ENCODE results near the gene FNDC3A.

The FNDC3A gene

GRCh38 chr13:49220036-49220855 lies 244.5 kb downstream of the FNDC3A start, which contains the start of gene MLNR:
MLNR (plus strand) TSS chr13:49220338; CDS start chr13:49220338, 0 bp downstream.
- peak; percentile 63 for DNase-seq (ENCODE audit: low spot score)

DNA sequence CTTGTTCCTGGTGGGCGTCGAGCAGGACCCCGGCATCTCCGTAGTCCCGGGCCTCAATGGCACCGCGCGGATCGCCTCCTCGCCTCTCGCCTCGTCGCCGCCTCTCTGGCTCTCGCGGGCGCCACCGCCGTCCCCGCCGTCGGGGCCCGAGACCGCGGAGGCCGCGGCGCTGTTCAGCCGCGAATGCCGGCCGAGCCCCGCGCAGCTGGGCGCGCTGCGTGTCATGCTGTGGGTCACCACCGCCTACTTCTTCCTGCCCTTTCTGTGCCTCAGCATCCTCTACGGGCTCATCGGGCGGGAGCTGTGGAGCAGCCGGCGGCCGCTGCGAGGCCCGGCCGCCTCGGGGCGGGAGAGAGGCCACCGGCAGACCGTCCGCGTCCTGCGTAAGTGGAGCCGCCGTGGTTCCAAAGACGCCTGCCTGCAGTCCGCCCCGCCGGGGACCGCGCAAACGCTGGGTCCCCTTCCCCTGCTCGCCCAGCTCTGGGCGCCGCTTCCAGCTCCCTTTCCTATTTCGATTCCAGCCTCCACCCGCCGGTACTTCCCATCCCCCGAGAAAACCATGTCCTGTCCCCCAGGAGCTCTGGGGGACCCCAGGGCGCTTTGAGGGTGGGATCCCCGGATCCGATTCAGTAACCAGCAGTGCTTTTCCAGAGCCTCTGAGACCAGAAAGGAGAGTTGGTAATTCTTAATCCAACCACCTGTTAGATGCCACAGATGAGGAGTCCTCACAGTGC lies 245.3 kb downstream of the FNDC3A start:
- peak; percentile 35 for DNase-seq (ENCODE audit: low spot score)

- no peak for DNase-seq (ENCODE audit: low spot score)
Observed at GRCh38 chr13:49221590-49221965, 245.9 kb downstream of the FNDC3A start.

GRCh38 chr13:49225223-49226042 lies 249.7 kb downstream of the FNDC3A start:
- no peak for DNase-seq (ENCODE audit: low spot score)

GRCh38 chr13:49226613-49227012 lies 250.9 kb downstream of the FNDC3A start:
- DNase-seq (ENCODE audit: low spot score): no peak

DNA sequence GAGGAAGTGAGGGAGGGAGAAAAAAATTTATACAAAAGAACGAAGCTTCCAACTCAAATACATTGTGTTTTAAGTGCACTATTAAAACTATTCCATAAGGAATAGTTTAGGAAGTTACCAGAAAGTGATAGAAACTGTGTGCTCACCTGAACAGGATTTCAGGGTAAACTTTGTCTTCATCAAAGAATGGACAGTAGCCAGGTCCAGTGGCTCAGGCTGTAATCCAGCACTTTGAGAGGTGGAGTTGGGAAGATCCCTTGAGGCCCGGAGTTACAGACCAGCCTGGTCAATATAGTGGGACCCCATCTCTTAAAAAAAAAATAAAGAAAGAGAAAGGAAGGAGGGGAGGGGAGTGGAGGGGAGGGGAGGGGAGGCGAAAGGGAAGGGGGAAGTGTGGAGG lies 259.0 kb downstream of the FNDC3A start:
- no peak for DNase-seq (ENCODE audit: low spot score)

GRCh38 chr13:49235856-49236431 lies 260.2 kb downstream of the FNDC3A start:
- DNase-seq (ENCODE audit: low spot score): no peak

DNA sequence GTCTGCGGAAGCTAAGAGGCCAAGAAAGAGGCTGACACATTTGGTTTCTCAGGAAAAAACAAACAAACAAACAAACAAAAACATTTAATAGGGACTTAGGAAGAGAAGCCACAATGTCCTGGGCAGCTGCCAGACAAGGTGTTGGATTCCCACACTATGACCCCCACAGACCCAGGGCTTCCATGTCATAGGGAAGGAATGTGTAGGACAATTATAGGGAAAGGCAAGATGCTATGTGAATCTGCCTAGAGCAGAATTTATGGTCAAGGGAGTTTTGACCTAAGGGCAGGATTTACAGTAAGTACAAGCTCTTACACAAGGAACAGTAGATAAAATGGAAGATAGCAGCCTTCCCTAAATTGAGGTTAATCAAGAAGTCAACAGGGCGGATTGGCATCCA lies 262.9 kb downstream of the FNDC3A start:
- DNase-seq (ENCODE audit: low spot score): no peak

- DNase-seq (ENCODE audit: low spot score): no peak
Observed at GRCh38 chr13:49240017-49240416, 264.3 kb downstream of the FNDC3A start.

GRCh38 chr13:49241296-49241695 lies 265.6 kb downstream of the FNDC3A start:
- DNase-seq (ENCODE audit: low spot score): no peak

DNA sequence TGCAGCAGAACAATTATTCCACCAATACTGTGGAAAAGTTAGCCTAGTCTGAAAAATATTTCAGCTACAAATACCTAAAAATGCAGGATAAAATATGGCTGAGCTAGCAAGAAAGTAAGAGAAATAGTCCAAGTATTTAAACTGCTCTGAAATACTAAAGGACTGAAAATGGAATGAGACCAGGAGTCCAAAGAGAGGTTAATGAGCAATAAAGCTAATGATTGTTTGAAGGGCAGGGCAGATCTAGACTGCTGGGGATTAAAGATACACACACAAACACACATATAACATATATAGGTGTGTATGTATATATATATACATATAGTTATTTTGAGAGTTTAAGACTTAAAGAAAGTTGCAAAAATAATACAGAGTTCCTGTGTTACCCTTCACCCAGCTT lies 269.4 kb downstream of the FNDC3A start:
- DNase-seq (ENCODE audit: low spot score): no peak

DNA sequence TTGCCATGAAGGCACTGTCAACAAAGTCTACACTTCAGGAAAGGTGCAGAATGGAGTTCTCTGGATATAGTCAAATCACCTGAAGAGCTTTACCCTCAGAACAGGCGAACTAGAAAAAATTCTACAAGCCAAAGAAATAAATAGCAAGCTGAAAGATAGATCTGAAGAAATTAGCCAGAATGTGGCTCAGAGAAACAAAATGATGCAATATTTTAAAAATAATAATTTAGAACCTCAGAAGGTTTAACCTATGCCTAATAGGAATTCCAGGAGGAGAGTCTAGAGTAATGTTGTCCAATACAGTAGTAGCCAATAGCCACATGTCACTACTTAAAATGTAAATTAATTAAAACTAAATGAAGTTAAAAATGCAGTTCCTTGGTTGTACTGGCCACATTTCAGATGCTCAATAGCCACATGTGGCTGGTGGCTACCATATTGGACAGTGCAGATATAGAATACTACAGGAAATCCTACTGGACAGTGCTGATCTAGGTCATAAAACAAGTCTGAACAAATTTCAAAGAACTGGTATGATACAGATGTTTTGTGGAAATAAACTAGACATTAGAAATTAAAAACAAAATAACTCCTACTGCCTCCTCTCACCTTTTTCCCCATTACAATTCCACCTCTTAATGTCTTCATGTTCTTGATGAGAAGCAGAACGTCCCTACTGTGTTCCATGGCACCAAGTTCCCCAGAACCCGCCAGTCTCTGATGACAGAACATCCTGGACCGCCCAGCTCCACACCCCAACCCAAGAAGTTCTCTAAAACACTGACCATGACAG lies 271.3 kb downstream of the FNDC3A start:
- no peak for DNase-seq (ENCODE audit: low spot score)

DNA sequence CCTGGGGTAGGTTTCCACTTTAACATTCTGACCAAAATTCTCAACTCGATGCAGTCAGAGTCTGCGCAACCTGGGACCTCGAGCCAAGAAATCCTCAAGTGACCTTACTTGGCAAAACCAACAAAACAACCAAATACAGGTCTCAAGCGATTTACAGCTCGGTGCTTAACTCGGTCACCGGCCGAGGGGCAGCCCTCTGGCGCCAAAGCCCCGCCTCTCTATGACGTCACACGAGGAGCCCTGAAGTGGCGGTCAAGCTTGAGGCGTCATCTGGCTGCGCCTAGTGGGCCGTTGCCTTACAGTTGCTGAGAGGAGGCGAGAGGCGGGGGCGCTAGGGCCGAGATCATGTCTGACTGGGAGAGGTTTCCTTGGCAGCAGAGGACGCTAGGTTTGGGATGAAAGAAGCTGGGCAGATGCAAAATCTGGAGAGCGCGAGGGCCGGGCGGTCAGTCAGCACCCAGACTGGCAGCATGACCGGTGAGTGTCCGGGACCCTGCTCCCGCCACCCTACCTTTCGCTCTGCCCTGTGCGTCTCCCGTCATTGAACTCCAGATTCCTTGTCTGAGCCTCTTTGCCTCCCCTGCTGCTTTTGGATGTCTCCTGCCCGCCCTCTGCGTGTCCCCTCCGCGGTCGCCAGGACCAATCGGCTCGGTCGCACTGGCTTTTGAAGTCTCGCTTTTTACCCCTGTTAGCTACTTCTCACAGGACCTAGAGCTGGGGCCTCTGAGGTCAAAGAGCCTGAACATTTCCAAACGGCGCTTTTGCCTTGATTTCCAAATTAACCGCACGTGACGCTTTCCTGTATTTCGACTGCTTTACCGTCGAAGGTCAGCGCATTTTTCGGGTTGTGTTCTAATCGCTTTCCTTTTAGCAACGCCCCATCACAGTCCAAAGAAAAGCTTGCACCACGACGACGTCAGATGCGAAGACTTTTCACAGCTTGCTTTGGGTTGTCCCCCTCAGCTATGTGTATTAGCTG lies 272.2 kb downstream of the FNDC3A start, which contains the start of gene CDADC1:
Gene CDADC1, plus strand, starts transcription at position 283 of the 979 bp plus-strand sequence. Its CDS starts 113 bp downstream, at position 396.
- DNase-seq (ENCODE audit: low spot score): peak; percentile 96

DNA sequence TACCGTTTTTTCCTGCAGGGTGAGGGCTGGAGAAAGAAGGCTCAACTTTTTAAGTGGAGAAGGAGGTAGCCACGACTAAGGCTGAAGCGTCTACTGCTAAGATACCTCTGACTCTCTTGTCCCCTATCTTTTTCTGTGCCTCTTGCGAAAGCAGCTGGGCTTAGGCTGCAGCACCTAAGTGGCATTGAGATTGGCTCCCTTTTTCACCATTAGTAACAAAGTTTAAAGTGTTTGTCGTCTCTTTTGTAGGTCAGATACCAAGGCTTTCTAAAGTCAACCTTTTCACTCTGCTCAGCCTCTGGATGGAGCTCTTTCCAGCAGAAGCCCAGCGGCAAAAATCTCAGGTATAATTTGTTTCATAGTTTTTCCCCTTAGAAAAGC lies 272.9 kb downstream of the FNDC3A start:
- DNase-seq (ENCODE audit: low spot score): no peak

GRCh38 chr13:49251326-49251725 lies 275.6 kb downstream of the FNDC3A start:
- DNase-seq (ENCODE audit: low spot score): no peak

GRCh38 chr13:49253310-49253709 lies 277.6 kb downstream of the FNDC3A start:
- DNase-seq (ENCODE audit: low spot score): no peak

DNA sequence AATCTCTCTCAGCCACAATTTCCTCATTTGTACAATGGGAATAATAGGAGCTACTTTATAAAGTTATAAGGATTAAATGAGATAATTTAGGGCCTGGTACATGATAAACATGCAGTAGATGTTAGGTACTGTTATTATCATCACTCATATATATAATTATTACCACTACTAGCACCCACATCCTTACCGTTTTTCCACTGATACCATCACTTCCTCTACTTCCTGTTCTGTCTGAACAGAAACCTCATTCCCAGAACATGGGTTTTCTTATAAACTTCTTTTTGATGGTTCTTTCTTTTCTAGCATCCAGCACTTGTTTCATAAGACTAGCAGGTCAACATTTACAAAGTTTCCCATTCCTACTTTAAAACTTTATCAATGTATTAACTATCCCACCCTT lies 278.3 kb downstream of the FNDC3A start:
- no peak for DNase-seq (ENCODE audit: low spot score)

GRCh38 chr13:49256841-49257240 lies 281.1 kb downstream of the FNDC3A start:
- DNase-seq (ENCODE audit: low spot score): no peak

DNA sequence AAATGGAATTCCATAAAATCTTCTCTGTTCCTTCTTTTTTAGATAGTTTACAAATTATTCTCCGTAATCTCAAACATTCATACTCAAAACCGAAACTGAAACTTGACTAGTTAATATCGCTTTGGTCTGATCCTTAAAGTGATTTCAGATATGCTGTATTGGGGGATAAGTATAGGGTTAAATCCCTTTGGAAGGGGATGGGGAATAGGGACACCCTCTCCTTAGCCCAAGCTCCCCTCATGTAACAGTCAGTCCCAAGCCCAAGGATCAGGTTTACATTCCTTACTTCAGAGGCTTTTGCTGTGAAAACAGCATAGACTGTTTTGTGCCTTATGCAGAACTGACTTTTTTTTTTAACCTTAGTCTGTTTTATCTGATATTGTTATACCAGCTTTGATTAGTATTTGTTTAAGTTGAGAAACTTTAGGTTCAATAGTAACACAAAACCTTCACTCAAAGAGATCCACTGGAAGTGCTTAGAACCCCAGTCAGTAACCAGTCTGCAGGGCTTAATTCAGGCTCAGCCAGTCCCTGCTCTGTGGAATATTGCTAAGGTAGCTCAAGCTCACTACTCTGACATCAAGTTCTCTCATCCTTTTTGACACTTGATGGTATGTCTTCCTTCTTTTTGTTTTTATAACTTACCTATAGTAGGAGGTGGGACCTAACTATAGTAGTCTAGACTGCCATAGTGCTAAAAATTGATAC lies 282.5 kb downstream of the FNDC3A start:
- DNase-seq (ENCODE audit: low spot score): no peak
